ENCODE measurements around the gene MMP20. TPM values are rescaled to one million over a fixed set of nuclear protein-coding genes. Genes with fewer than 3 reads are reported as not detected.

The MMP20 gene
- total and polyA plus RNA-seq, 2 experiments from 2014 or later: not detected

DNA sequence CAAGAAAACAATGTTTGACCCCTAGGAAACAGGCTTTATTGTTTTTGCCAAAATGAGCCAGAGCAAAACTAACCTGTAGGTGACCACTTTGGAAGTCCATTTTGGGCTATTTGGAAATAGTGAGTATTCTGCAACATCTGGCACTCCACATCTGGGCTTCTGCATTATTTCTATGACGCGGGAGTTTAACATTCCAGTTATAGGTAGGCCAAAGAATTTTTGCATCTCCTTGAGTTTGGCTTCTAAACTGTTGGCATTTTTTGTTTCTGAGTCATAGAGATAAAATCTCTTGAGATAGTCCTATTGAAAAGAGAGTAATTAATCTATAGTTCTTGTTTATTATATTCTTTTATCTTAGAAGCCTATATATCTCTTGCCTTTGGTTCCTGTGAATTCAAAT is 97.4 kb downstream of the MMP20 start:
- no peak overlapping the region for H2AFZ ChIP-seq
- Mint-ChIP-seq H3K27ac (no peak overlapping the region), H3K9me3 (no peaks in the 10 kb centered on the region), H3K4me3 (no peak overlapping the region), H3K27me3 (ENCODE audit: insufficient read depth, low read depth, poor library complexity) (peaks cover 1% of the 10 kb centered on the region), H3K36me3 (ENCODE audit: low read depth) (no peaks in the 10 kb centered on the region), H3K4me1 (peaks cover 2% of the 10 kb centered on the region; the same call in 2 of the 3 replicates)
- H3K4me3 ChIP-seq: no peak overlapping the region
- ATAC-seq (no peak), DNase-seq (ENCODE audit: low spot score) (no peak)
- H3K27me3 ChIP-seq (ENCODE audit: insufficient read depth): no peaks in the 10 kb centered on the region
- no peaks in the 10 kb centered on the region for H3K79me2 ChIP-seq (replicated peaks; ENCODE audit: insufficient read depth)
- no peaks in the 10 kb centered on the region for H3K4me1 ChIP-seq (ENCODE audit: insufficient read depth)
- no peaks in the 10 kb centered on the region for H3K36me3 ChIP-seq (ENCODE audit: insufficient read depth)
- no peak overlapping the region for H3K27ac ChIP-seq (ENCODE audit: low read depth)
- H3K4me2 ChIP-seq: no peak overlapping the region
- no peak for TF ChIP-seq REST (IDR thresholded peaks at IDR 0.05; ENCODE audit: unreplicated experiment)
- TF ChIP-seq CTCF (conservative IDR thresholded peaks at IDR 0.05; ENCODE audit: low read depth in 2 of 2): no peak
- TF ChIP-seq POLR2AphosphoS5 (IDR thresholded peaks at IDR 0.05; ENCODE audit: low read depth): no peak
- no peak for TF ChIP-seq CREB1 (CRISPR knock-in tag; IDR thresholded peaks at IDR 0.05; ENCODE audit: low read depth)
- no peak for TF ChIP-seq NANOG (IDR thresholded peaks at IDR 0.05; ENCODE audit: borderline replicate concordance)
- no peak for TF ChIP-seq JUNB (IDR thresholded peaks at IDR 0.05; ENCODE audit: unreplicated experiment)
- TF ChIP-seq ZNF331 (CRISPR knock-in tag; IDR thresholded peaks at IDR 0.05; ENCODE audit: low read depth): no peak
- H4K20me1 ChIP-seq (replicated peaks; ENCODE audit: insufficient read depth): no peaks in the 10 kb centered on the region
- no peaks in the 10 kb centered on the region for H3K9me2 ChIP-seq (ENCODE audit: insufficient read depth)
- no peaks in the 10 kb centered on the region for H3F3A ChIP-seq (replicated peaks; ENCODE audit: low read depth)

- no peak for DNase-seq (ENCODE audit: low spot score)
- Mint-ChIP-seq H3K4me1 (peaks cover 2% of the 10 kb centered on the region; the same call in 2 of the 3 replicates), H3K4me3 (no peak overlapping the region), H3K27me3 (ENCODE audit: insufficient read depth, low read depth, poor library complexity) (peaks cover 1% of the 10 kb centered on the region), H3K27ac (no peak overlapping the region), H3K36me3 (ENCODE audit: low read depth) (no peaks in the 10 kb centered on the region), H3K9me3 (no peaks in the 10 kb centered on the region)
- no peaks in the 10 kb centered on the region for H3K79me2 ChIP-seq (replicated peaks; ENCODE audit: insufficient read depth)
- H3K4me3 ChIP-seq: no peak overlapping the region
- no peaks in the 10 kb centered on the region for H4K20me1 ChIP-seq (replicated peaks; ENCODE audit: insufficient read depth)
- ATAC-seq: no peak
- no peaks in the 10 kb centered on the region for H3F3A ChIP-seq (replicated peaks; ENCODE audit: low read depth)
- no peaks in the 10 kb centered on the region for H3K4me1 ChIP-seq (ENCODE audit: insufficient read depth)
- no peak overlapping the region for H3K4me2 ChIP-seq
- no peaks in the 10 kb centered on the region for H3K27me3 ChIP-seq (ENCODE audit: insufficient read depth)
- no peaks in the 10 kb centered on the region for H3K36me3 ChIP-seq (ENCODE audit: insufficient read depth)
- no peaks in the 10 kb centered on the region for H3K9me2 ChIP-seq (ENCODE audit: insufficient read depth)
- no peak overlapping the region for H3K27ac ChIP-seq (ENCODE audit: low read depth)
- no peak overlapping the region for H2AFZ ChIP-seq
- TF ChIP-seq JUNB (IDR thresholded peaks at IDR 0.05; ENCODE audit: unreplicated experiment): no peak
- TF ChIP-seq ZNF462 (CRISPR knock-in tag; IDR thresholded peaks at IDR 0.05): no peak
- TF ChIP-seq CREB1 (CRISPR knock-in tag; IDR thresholded peaks at IDR 0.05; ENCODE audit: low read depth): no peak
Measured at GRCh38 chr11:102527041-102527440, 98.1 kb downstream of the MMP20 start.
